Brain microvascular endothelial cell (primary cell): Measurements from ENCODE around the gene DUSP1.

Experiments
- DNase-seq: peaks from one replicate; pipeline ENCODE4 v3.0.0-alpha.2; 2020
- H3K27ac ChIP-seq: fragments of 250-450 bp; sonication (Bioruptor Pico); 2 replicates; pipeline ENCODE4 v1.5.1; 2020; ENCODE audit warnings: mild to moderate bottlenecking, moderate library complexity
- H3K27me3 ChIP-seq: fragments of 250-450 bp; sonication (Bioruptor Pico); replicated peaks from 2 replicates; pipeline ENCODE4 v1.5.1; 2020; ENCODE audit warnings: mild to moderate bottlenecking
- H3K36me3 ChIP-seq: fragments of 250-450 bp; sonication (Bioruptor Pico); replicated peaks from 2 replicates; pipeline ENCODE4 v1.5.1; 2020; ENCODE audit warnings: mild to moderate bottlenecking
- H3K4me3 ChIP-seq: 2 replicates; pipeline ENCODE4 v1.5.1; 2011; ENCODE audit warnings: low read depth, mild to moderate bottlenecking, control low read depth, low read length, moderate library complexity
- in situ Hi-C: cut with HindIII; loops from 2 replicates; pipeline ENCODE4 v1.10.0; 2017; ENCODE audit warnings: low sequenced_read_pairs, low pct_ligation_motif_present
- TF ChIP-seq, protein P1 (sequence below): IDR thresholded peaks from 2 replicates; pipeline ENCODE4 v1.5.1; 2011; ENCODE audit warnings: low read depth, mild to moderate bottlenecking, moderate library complexity, low read length, control low read depth, inconsistent platforms; ENCODE audit errors: missing control alignments

DUSP1 gene

DNA sequence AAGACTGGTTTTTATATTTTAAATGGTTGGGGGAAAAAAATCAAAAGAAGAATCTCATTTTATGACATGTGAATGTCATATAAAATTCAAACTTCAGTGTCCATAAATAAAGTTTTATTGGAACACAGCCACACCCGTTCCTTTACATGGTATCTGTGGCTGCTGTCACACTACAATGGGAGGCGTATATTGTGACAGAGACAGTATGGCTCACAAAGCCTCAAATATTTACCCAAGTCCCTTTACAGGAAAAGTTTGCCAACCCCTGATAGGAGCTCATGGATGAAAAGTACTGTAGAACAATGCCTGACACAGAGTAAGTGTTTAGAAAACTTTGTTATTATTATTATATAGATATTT is 5.2 kb upstream of the DUSP1 start:
- no peak for DNase-seq
- H3K27me3 ChIP-seq = no peaks in the 10 kb centered on the region
- in situ Hi-C loops = no loop called here
- TF ChIP-seq, protein P1, sequence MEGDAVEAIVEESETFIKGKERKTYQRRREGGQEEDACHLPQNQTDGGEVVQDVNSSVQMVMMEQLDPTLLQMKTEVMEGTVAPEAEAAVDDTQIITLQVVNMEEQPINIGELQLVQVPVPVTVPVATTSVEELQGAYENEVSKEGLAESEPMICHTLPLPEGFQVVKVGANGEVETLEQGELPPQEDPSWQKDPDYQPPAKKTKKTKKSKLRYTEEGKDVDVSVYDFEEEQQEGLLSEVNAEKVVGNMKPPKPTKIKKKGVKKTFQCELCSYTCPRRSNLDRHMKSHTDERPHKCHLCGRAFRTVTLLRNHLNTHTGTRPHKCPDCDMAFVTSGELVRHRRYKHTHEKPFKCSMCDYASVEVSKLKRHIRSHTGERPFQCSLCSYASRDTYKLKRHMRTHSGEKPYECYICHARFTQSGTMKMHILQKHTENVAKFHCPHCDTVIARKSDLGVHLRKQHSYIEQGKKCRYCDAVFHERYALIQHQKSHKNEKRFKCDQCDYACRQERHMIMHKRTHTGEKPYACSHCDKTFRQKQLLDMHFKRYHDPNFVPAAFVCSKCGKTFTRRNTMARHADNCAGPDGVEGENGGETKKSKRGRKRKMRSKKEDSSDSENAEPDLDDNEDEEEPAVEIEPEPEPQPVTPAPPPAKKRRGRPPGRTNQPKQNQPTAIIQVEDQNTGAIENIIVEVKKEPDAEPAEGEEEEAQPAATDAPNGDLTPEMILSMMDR = no peak
- no peak overlapping the region for H3K4me3 ChIP-seq
- no peaks in the 10 kb centered on the region for H3K36me3 ChIP-seq
- H3K27ac ChIP-seq = peak overlapping the region; percentile 5

DNA sequence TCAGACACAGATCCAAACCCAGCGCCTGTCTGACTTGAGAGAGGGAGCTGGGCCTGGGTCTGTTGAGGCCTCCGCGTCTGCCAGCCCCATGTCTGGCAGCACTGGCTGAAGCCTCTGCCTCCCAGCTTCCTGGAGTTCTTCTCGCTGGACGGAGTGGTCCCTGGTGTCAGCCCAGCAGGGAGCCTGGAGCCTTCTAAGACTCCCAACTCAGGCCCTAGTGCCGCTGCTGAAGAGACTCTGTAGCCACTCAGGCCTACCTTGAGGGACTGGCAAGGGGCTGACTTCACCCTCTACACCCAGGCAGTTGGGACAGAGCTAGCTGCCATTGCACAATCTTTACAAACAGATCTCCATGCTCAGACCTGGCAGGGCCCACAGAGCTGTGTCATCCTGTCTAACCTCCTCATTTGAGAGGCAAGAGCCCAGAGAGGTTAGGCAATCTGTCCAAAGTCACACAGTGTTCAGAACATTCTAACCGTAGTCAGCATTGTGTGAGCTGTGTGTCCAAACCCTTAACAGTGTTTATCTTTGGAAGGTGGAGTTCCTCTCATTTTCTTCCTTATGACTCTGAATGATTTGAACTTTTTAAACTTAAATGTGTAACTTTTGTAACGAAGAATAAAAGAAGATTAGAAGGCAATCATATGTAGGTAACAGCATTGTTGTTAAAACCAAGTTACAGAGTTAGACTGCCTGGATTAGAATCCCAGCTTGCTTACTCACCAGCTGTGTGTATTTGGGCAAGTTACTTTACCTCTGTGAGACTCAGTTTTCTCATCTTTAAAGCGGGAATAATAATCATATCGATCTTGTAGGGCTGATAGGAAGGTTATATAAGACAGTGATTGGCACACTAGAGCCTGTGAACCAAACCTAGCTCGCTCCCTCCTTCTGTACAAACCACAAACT is 4.6 kb upstream of the DUSP1 start:
- DNase-seq = peak; percentile 72

DNA sequence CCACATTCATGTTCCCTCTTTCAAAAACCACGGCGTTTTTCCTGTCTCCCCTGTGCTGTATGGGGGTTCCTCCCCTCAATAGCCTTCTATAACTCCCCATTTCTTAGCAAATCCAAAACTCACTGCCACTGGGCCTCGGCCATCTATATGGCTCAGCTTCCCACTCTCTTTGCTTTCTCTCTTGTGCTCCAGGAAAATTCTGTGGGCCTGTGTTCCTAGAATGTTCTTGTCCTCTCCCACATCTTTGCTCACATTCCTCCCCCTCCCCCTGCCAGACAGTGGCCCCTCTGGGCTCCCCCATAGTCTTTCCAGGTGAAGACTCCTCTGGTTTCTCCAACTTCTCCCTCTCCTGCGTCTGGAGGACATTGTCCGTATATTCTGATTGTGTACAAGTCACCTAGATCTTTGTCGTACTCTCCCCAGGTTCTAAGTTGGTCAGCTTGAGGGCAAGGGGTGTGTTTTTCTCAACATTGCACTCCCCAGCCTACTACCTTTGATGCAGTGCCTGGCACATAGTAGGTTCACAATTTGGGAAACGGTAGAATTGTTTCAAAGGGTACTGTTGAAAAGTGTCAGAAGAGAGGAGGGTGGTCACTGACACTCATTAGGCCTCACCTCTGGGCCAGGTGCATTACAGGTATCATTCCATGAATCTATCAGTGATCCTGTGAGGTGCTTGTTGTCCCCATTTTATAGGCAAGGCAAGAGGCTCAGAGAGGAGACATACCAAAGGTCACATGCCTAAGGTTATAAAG is 3.7 kb upstream of the DUSP1 start:
- Histone ChIP-seq H3K27ac (peak overlapping the region; percentile 98), H3K4me3 (no peak overlapping the region), H3K36me3 (peaks cover 12% of the 10 kb centered on the region), H3K27me3 (no peaks in the 10 kb centered on the region)
- TF ChIP-seq, protein P1 = no peak
- in situ Hi-C loops = no loop called here
- no peak for DNase-seq

More for the DNA sequence above, 4.6 kb upstream of the DUSP1 start:
- TF ChIP-seq, protein P1 = no peak
- no peaks in the 10 kb centered on the region for H3K27me3 ChIP-seq
- H3K27ac ChIP-seq = peak overlapping the region; percentile 5
- H3K4me3 ChIP-seq = no peak overlapping the region
- H3K36me3 ChIP-seq = peaks cover 3% of the 10 kb centered on the region
- in situ Hi-C loops = no loop called here

DNA sequence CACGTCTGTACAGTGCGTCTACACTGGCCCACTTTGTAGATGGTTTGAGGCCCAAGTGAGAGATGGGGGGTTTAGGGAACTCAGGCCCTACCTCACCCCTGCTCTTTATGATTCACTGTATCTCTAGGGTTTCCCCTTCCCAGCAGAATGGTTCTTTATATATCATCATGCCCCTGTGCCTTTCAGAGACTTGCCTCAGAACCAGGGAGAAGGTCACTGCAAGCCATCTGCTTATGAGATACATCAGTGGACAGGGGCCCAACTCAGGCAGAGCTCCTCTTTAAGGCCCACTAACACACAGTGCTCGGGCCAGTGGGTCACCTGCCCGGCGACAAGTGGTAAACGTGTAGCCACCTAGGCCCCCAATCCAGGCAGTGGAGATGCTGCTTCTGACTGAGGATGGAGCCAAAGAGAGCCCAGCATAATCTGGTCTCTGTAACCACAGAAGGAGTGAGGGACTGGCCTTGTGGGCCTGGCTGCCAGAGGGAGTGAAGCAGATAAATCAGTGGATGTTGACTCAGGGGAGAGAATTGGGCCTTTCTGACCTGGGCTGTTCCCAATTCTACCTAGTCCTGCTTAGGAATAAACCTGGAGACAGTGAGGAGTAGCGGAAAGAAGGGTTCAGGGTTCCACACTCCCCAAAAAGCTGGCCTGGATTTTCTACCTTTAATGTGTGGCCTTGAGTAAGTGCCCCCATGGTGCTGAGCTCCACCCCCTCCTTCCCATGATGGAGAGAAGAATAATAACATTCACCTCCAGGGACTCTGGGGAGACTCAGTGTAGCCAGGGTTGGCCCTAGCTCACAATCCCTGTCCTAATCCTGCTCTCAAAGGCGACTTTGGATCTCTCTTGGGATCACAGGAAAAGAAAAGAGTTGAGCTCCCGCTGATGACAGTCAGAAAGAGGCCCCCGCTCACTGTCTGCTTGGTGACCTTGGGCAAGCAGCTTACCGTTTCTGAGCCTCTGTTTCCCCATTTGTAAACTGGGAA is 2.8 kb upstream of the DUSP1 start:
- TF ChIP-seq, protein P1 = no peak
- Histone ChIP-seq H3K4me3 (no peak overlapping the region), H3K36me3 (peaks cover 21% of the 10 kb centered on the region), H3K27ac (peak overlapping the region; percentile 98), H3K27me3 (no peaks in the 10 kb centered on the region)
- in situ Hi-C loops = no loop called here
- DNase-seq = peak; percentile 49

DNA sequence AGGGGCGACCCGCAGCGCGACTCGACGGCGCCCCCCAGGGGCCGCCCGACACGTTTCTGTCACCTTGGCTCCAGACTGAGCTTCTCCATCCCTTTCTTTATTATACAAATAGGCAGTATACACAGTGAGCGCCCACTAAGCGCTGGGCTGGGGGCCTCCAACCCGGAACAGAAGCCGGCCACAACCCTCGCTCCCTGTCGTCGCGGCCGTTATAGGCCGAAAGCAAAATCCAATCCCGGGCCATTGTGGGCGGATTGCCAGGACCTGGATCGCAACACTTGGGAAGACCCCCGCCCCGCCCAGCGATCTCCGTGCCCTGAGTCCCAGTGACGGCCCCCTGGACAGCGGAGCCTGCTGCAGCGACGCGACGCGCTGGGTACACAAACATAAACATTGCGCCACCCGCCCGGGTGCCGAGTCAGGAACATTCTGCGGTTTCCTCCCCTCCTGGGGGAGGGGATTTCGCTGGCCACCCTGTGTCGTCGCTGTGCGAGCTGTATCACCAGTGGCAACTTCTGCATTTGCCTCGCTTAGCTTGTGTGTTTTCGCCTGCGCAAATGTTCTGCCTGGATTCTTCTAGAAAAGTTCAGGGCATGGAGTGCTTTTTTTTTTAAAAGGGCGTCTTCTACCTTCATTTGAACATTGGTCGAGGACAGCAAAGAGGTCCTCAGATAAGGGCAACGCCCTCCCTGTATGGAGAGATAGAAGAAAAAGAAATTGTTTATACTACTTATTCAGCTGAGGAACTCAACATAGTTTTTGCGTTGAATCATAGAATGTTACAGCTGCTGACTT is 1.3 kb upstream of the DUSP1 start:
- Histone ChIP-seq H3K27ac (peak overlapping the region; percentile 98), H3K27me3 (no peaks in the 10 kb centered on the region), H3K4me3 (peak overlapping the region; percentile 53), H3K36me3 (peaks cover 36% of the 10 kb centered on the region)
- TF ChIP-seq, protein P1 = peak; percentile 87
- in situ Hi-C loops = no loop called here
- peak; percentile 96 for DNase-seq
